GM19099 (cell line): ENCODE results near the gene MOV10L1.

Experiments
- POLR2A ChIP-seq: IDR thresholded peaks from 3 replicates; pipeline ENCODE4 v1.6.1; 2011; ENCODE audit warnings: low read depth; ENCODE audit not compliant: insufficient read length; ENCODE audit errors: extremely low read depth

MOV10L1 gene

DNA sequence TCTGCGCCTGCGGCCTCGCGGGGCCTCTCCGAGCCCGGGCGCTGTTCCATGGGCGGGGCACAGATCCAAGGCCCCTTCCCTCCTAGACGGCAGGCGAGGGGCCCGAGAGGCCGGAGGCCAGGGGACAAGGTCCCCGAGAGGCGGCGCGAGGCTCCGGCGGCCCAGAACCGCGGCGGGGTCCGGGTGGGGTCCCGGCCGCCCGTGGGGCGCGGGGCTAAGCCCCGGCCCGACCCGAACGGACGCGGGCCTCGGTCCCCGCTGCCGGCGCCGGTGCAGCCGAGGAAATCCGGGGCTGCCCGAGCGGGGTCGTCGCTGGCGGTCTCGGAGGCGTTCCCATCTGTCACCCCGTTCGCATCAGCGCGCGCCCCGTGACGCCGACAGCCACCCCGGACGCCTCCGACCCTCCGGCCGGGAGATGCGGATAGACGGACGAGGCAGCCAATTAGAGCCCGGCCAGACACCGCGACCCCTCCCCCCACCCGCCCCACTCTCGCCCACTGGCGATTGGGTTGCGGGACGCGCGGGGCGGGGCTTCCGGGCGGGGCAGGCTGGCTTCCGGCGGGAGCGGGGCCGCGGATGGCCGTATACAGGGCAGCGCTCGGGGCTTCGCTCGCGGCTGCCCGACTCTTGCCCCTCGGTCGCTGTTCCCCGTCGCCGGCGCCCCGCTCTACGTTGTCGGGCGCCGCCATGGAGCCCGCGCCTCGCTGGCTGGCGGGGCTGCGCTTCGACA lies 110.8 kb downstream of the MOV10L1 start, which contains the start of gene SELENOO:
TSS of gene SELENOO (plus strand) at position 551 of the 730 bp plus-strand sequence. CDS start at position 577, 26 bp downstream.
- peak; percentile 67 for TF ChIP-seq POLR2A

- TF ChIP-seq POLR2A, result no peak
These were observed 111.7 kb downstream of the MOV10L1 start for GRCh38 chr22:50201191-50202129.

GRCh38 chr22:50202130-50202666 lies 112.4 kb downstream of the MOV10L1 start:
- no peak for TF ChIP-seq POLR2A

DNA sequence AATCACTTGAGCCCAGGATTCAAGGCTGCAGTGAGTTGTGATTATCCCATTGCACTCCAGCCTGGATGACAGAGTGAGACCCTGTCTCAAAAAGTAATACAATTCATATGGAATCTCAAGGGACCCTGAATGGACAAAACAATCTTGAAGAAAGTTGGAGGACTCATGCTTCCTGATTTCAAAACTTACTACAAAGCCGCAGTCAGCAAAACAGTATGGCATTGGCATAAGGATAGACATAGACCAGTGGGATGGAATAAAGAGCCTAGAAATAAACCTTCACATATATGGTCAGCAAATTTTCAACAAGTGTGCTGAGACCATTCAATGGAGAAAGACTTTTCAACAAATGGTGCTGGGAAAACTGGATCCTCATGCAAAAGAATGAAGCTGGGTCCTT lies 113.5 kb downstream of the MOV10L1 start:
- no peak for TF ChIP-seq POLR2A

- no peak for TF ChIP-seq POLR2A
These were observed 114.8 kb downstream of the MOV10L1 start for GRCh38 chr22:50204571-50204970.

- no peak for TF ChIP-seq POLR2A
These were observed 116.2 kb downstream of the MOV10L1 start for GRCh38 chr22:50205781-50206569.

DNA sequence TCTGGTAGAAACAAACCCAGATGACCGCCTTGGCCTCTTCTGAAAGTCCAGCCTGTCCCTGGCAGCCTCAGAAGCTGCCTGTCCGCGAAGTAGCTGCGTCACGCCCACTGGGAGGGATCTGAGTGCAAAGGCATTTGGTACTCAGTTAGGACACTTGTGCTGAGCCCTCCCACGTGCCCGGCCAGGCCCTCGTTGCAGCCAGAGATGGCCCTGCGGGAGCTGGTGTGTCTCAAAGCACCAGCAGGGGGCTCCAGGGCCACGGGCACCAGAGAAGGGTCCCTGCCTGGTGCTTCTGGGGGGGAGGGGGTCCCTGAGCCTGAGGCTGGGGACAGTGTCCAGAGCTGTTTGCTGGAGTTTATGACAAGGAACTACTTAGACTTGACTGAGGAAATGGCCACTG lies 116.8 kb downstream of the MOV10L1 start:
- TF ChIP-seq POLR2A, result no peak

GRCh38 chr22:50207383-50208140 lies 117.8 kb downstream of the MOV10L1 start:
- TF ChIP-seq POLR2A, result no peak

DNA sequence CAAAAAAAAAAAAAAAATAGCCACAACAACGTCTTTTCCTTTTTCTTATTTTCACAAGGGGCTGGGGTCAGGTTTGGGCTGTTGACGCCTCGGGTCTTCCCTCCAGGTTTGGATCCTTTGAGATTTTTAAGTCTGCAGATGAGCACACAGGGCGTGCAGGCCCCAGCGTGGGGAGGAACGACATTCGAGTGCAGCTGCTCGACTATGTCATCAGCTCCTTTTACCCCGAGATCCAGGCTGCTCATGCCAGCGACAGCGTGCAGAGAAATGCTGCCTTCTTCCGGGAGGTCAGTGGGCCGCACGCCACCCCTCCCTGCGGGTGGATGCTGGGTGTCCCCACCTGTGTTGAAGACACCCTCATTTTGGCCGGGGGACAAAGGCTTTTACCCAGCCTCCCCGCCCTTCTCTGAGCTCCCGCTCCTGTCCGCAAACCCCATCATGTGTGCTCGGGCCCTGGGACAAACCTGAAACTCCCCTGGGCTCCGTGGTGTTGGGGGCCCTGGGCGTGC lies 118.7 kb downstream of the MOV10L1 start:
- TF ChIP-seq POLR2A, result no peak

DNA sequence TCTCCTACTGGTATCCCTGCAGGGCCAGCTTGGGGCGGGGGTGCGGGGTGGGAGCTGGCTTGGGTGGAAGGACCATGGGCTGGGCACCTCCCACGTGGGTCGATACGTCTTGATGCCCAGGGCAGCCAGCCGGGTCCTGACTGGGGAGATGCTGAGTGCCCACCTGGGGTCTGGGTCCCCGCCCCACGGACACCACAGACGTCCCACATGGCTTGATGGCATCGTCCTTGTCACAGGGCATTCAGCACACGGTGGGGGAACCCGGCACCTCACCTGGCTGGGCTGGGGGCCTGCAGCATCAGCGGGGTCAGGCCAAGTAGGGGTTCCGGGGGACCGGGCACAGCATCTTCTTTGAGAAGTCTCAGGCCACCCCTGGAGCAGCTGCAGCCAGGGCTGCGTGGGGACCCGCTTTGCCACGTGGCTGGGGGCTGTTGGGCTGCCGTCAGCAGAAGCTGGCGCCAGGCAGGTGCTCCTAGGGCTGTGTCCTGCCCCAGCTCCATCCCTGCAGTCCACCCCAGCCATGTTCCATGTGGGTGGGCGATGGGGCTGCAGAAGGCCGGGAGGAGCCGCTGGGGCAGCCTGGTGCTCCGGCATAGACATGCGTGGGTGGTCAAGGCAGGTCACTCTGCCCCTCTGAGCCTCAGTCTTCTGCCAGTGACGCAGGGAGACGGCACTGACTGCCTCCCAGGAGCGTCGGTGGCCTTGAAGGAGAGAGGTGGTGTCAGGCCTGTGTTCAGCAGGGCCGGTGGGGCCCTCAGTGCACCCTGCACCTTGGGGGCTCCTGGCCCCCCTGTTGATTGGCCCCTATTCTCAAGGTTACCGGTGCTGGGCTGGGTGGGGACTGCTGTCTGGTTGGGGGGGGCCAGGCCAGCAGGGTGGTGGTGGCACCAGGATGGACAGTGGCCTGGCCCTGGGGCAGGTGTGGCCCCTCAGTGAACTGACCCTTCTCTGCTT lies 119.4 kb downstream of the MOV10L1 start:
- TF ChIP-seq POLR2A, result no peak

GRCh38 chr22:50209893-50210292 lies 120.1 kb downstream of the MOV10L1 start:
- TF ChIP-seq POLR2A, result no peak

DNA sequence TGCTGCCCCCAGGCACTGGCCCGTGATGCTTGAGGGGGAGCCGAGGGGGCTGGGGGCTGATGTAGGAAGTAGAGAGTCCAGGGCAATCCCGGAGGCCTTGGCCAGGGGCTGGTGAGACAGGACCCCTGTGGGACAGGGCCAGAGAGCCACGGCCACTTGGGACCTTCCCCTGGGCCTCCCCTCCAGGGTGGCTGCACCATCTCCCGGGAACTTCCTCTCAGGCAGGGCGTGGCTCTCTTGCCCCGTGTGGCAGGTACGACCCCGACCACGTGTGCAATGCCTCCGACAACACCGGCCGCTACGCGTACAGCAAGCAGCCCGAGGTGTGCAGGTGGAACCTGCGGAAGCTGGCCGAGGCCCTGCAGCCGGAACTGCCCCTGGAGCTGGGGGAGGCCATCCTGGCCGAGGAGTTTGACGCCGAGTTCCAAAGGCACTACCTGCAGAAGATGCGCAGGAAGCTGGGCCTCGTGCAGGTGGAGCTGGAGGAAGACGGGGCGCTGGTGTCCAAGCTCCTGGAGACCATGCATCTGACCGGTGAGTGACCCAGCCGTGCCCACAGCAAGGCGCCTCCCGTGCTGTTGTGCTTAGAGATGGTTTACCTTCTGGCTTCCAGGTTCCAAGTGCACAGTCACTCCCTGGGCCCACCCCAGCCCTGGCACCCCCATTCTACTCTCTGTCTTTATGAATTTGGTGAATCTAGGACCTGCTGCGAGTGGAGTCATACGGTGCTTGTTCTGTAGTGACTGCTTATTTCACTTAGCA lies 120.8 kb downstream of the MOV10L1 start:
- TF ChIP-seq POLR2A, result no peak
